HG03565 (cell line): Measurements from ENCODE around the gene KCP.

Source experiments
- ATAC-seq: cut with Tn5 transposase; IDR thresholded peaks from one replicate; pipeline ENCODE4 v1.9.1; 2021; ENCODE audit warnings: mild to moderate bottlenecking, moderate library complexity; ENCODE audit not compliant: unreplicated experiment

KCP gene

DNA sequence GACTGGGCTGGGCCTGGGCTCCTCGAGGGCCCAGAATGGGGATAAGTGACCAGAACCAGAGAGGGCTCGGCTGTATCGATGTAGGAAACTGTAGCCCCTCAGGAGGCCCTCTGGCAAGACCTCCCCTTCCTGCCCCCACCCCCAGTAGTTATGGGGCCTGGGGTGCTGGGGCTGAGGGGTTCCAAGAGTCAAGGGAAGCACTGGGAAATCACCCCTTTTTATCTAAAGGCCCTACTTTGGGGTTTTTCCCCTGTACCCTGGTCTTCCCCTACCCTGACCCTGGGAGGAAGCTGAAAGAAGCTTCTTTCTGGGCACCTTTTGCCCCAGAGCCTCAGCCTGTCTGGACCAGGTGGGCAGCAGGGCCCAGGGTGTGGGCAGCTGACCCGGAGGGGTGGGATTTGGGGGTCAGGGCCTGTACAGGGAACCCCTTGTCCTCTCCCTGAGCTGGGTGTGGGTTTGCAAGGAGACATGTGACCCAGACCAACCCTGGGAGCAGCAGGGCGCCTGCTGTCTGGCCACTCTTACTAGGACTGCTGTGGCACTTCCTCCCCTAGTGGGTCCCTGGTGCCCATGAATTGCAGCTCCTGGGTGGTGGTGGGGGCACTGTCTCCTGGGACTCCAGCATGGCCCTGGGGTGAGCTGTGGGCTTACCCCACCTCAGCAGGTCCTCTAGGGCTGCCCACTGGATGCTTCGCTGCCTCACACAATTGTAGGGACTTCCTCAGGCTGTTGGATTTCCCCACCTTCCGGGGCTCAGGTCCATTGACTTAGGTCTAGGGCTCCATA, 28.8 kb upstream of the KCP start:
- ATAC-seq, result no peak

DNA sequence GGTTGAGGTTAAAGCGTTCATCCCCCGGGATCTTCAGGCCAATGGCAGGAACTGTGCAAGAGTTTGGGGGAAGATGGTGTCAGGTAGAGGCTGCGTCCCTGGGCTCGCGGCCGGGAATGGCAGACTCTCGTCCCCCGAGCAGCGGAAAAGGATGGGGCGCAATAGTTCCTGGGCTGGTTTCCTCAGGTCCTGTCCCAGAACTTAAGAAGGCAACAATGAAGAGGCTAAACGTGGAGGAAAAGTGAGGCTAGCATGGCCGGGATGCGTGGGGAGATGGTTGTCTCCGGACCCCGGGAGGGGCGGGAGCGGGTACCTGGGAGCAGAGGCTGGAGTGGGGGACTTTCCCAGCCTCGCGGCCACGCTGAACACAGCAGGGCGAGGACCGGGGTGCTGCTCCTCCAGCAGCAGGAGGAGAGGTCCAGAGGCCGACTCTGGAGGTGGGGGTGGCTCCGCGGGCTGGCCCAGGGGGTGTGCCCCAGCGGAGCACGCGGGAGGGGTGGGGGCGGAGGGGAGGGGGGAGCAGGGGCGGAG, 28.1 kb upstream of the KCP start:
- no peak for ATAC-seq

DNA sequence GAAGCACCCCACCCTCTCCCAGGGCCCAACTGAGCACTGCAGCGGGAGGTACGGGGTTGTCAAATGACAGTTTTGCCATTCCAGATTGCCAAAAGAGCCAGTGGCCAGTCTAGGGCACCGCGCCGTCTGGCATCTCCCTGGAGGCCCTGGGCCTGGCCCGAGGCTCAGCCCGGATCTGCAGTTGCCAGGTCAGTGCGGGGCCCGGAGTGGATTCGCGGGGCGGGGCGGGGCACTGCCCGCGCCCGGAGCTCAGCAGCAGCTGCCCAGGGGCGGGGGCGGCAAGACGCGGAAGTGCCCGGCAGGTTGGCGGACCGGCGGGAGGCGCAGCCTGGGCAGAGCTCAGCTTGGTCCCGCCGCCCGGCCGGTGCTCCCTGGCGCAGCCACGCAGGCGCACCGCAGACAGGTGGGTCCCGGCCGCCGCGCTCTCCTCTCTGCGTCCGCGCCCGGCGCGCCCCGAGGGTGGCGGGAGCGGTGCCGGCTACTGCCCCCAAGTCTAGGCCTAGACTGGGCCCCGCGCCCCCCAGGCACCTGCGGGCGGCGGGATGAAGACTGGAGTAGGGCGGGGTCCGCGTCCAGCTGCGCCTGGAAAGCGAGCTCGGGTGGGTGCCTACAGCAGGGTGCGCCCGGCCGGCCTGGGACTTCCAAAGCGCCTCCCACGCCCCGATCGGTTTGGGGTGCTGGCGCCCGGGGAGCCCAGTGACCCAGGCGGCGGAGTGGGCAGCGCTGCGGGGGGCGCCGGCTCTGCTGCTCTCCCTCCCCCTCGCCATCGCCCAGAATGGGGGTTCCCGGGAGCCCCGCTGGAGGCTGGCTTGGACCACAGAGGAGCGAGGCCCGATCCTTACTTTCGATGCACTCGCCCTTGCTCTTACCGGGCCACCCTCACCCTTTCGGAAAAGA, 27.4 kb upstream of the KCP start, which contains the start of gene IRF5:
TSS of gene IRF5 (plus strand) at position 281 of the 897 bp plus-strand sequence. CDS start 4,155 bp downstream, outside the sequence.
- ATAC-seq, result no peak

DNA sequence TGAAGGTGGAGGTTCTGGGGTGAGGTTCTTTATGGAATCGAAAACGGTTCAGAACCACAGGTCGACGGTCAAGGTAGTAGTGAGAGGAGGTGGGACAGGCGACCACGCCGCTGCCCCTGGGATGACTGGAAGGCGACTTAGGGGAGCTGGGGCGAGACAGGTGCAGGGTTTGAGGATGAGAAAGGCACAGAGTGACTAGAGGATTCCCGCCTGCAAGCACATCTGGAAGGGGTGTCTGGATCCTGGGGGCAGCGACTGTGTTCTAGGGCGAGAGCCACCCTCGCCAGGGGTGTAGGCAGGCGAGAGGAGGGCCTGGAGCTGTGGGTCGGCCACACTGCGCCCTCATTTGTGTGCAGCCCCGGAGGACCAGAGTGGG, 26.8 kb upstream of the KCP start:
- ATAC-seq, result no peak

DNA sequence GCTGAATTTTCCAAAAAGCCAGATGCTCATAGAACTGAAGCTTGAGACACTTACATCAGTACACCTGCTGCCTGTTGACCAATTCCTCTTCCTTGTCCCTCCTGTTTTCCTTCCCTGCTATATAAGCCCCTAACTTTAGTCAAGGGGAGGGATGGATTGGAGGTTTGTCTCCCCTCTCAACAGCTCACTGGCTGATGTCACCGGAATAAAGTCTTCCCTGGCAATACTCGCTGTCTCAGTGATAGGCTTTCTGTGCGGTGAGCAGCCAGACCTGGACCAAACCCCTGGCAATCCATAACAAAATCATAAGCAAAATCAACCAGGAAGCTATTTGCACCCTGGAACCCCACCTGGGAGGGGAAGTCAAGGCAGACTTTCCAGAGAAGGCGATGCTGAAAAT, 26.3 kb upstream of the KCP start:
- ATAC-seq, result no peak

DNA sequence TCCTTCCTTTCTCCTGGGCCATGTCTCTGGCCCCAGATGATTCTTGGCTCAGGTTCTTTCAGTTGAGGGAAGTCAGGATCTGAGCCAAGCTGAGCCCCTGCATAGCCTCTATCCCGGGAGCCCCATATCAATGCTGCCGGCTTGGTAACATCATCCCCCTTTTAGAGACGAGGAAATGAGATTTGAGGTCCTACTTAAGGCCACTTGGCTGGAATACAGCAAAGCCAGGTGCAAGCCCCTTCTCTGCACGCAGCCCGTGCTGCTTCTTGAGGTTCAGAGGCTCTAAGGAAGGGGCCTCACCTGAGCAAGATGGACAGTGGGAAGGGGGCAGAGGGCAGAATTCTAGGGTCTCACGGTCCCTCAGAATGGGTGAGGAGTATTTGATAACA, 24.8 kb upstream of the KCP start:
- ATAC-seq, result no peak

DNA sequence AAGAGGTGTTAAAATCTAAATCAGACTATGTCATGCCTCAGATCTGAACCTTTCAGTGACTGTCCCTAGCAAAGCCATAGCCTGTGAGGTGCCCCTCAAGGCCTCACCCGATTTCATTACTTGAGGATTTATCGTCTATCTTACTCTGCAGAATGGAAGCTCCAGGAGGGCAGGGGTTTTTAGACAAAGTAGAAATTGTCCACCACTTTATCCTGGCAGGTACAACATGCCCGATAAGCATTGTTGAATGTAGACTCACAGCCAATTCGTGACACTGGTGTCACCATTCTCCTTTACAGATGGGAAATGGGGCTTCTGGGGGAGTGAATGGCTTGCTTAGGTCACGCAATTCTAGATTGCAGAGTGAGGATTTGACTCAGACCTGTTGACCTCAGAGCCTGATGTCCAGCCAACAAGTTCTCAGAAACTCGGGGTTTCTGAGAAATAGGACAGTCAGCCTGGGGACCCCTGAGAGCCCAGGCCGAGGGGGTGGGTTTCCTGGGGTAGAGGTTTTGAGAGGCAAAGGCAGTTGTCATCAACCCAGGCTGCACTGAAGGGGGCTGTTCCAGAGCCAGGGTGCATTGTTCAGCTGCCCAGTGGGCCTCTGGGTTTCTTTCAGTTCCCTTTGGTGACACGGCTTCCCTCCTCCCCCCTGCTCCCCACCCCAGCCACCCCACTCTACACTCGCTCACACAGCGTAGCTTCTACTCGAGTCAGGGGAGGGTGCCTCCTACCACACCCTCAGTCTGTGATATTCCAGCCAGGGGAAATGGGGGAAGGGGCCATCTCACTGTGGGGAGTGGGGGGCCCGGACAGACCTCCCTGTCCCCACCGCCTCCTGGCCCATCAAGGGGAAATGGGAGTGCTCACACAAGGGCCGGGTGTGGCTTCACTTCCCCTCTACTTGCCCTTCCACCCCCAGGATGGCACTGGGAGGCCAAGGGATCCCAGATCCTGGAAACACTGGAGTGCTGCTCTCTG, 24.1 kb upstream of the KCP start:
- ATAC-seq, result peak; percentile 33

DNA sequence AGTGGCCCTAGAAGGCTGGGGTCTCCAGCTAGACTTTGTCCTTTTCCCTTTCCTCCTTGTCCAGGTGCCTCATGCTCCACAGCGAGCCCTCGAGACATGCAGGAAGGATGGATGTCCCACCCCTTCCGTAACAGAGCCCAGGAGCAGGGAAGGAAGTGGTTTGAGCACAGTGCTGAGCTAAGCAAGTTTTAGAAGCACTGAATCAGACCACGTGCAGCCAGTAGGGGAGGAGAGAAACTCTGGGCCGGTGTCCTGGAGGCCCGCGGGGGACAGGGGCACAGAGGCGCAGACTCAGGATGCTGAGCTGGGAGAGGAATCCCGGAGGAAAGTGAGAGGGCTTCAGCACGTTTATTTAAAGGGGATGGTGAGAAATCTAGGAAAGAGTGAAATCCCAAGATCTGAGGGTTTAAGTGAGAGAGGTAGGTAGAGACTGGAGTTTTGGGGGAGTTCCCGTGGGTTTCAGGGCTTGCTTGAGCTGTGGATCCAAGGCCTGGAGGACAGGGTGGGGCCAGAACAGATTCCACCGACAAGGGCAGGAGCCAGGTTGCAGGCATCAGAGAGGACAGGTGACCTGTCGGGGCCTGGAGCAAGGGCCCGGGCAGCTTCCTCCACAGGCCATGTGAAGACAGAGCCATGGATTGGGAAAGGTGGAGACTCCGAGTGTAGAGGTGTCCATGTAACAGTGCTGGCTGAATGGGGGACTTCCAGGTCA, 22.8 kb upstream of the KCP start:
- ATAC-seq, result no peak

DNA sequence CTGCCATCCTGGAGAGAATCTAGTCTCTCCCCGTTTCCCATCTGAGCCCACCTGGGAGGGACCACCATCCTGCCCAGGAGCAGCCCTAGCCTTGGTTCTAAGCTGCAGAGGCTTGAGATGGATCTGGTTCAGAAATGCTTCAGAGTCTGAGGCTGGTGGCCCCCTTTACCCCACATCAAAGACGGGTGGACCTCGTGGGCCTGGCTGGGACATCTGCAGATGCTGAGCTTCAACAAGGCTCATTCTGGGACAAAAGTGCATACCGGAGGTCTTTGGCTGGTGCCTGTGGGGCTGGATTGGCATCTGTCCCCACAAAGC, 22.3 kb upstream of the KCP start:
- ATAC-seq, result no peak

DNA sequence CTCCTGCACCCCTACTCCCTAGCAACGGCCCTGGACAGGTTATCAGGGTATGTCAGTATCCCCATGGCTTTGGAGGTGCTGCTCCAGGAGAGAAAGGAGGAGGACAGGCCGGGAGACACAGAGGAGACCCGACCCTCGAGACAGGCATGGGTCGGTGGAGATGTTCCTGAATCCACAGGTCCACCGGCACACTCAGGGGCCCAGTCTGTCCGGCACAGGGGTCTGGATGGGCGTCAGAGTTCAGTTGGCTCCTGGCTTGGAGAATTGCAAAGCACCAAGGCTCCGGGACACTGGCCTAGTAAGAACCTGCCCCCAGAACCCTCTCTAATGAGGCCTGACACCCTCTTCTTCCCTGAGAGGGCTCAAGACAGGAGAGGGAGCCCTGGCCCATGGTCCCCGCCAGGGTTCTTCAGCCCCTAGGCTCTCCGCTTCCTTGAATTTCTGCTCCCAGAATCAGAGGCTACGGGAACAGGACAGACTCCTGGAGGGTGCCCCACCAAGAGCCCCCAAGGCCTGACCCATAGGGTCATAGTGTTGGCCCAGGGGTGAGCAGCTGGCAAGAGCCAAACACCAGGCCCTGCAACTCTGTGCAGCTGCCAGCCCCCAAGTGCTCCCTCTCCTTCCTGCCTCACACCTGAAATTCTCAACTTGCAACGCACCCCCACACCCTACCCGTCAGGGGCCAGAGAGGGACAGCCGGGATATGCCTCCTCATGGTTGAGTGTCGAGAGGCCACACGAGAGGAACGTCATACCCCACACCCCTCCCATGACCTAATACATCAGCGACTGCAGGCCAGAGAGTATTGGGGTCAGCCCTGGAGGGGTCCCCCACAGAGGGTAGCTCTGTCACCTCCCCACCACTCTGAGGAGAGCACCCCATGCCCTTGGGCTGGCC, 21.7 kb upstream of the KCP start:
- no peak for ATAC-seq

DNA sequence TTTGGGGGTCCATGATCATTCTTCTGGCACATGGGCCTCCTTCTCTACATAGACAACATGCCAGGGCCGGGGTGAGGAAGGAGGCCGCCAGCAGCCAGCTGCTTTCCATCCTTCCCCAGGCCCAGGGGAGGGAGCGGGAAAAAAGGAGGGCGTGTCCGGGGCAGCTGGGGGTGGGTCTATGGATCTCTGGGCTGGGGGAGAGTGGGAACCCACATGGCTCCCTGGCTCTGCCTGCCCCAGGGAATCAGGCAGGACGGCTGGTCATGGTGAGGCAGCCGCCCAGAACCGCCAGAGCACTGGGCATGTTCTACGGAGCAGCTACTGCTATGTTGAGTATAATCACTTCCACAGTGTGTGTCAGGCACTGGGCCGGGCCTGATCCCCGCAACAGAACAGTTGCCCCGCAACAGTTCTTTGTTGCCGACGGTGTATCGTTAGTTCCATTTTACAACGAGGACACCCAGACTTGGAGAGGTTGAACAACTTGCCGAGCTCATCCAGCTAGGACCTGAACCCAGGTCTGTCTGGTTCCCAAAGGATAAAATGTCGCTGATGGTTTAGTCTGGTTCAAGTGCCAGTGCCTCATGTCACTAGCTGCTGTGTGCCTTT, 20.8 kb upstream of the KCP start:
- ATAC-seq, result no peak

DNA sequence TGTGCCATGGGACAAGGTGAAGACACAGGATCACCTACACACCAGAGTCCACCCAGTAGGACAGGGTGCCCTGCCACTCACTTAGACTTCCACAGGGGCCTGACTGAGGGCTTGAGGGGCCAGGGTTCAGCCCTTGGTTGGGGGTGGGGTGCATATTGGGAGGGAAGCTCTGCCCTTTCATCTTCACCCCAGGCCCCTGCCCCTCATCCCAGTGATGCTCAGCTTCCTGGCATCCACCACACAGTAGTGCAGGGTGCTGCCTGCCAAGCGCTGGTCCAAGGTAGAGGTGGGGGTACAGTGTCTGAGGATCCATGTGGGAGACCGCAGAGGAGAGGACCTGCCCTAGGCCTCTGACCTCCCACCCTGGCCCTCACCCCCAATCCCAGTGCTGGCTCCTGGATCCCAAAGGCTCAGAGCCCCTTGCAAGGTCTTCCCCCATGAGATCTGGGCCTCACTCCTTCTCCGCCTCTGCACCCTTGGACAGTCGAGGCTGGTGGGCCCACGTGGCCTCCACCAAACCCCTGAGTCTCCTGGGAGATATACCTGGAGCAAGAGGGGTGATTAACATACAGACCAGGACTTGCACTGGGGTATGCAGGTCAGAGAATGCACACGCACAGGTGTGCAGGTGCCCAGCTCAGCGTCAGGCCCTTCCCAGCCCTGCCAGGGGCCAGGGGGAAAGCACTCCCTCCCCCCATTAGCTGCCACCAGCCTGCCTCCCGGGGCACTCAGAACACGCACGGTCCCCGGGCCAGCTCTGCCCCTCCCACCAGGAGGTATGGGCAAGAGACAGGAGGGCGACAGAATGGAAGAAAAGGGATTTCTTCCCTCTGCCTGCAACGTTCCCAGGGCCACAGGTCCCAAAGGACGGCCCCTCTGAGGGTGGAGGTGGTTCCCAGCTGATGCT, 18.6 kb upstream of the KCP start:
- no peak for ATAC-seq

DNA sequence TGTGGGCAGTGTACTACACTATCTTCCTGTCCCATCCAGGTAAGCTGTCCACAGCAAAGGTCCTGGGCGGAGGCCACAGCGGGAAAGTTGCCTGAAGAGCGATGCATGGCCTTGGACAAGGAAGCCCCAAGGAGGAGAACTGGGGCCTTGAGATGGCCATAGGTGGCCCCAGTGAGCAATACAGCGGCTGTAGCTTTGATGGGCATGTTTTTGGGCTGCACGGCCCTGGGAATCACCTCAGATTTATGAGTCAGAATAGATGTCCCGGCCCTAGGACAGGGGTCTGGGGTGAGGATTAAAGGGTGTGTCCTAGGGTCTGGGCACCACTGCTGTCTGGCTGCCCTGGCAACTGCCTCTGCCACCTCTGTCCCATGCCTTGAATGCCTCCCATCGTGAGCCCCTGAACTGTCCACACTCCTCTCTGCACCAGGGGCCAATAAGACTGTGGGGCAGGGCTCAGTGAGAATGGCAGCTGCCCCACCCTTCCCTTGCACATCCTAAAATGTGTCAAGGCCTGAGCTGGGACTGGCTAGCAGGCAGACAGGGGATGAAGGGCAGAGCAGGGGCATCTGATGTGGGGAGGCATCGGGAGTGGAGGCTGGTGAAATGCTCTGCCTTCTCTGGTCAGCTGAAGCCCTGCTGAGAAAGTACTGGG, 17.8 kb upstream of the KCP start:
- ATAC-seq, result no peak

DNA sequence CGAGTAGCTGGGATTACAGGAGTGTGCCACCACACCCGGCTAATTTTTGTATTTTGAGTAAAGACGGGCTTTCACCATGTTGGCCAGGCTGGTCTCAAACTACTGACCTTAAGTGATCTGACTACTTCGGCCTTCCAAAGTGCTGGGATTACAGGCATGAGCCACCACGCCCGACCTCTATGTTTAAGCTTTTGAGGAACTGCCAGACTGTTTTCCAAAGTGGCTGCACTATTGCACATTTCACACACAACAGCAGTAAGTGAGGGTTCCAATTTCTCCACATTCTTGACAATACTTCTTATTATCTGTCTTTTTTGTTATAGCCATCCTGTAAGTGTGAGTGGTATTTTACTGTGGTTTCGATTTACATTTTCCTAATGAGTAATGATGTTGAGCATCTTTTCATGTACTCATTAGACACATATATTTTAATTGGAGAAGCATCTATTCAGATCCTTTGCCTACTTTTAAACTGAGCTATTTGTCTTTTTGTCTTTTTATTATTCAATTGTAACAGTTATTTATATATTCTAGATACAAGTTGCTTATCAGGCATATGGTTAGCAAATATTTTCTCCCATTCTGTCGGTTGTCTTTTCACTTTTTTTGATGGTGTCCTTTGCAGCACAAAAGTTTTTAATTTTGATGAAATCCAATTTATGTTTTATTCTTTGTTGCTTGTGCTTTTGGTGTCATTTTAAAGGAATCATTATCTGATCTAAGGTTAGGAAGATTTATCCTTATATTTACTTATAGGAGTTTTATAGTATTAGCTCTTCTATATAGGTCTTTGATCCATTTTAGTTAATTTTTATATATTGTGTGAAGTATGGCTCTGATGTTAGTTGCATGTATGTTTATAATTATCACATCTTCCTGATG, 14.4 kb upstream of the KCP start:
- ATAC-seq, result no peak

DNA sequence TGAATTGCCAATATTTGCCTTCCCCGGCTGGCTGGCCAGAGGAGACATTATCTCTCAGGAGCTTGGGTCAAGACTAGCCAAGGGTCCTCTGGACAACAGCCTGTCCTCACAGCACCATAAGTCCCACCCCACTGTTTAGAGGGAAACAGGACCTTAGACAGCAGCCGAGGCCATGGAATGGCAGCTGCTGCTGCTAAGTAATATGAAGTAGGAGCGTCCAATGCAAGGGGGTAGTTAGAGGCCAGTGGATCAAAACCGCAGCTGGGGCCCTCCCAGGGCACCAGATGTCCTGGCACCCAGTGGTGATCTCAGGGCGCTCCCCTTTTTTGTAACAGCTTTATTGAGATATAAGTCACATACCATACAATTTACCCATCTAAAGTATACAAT, 12.9 kb upstream of the KCP start:
- ATAC-seq, result no peak
